Stimulated activated naive CD8-positive, alpha-beta T cell treated with anti-CD3 and anti-CD28 coated beads, Interleukin-15, Interleukin-2, amounts not matched to agents 100 U/mL and 50 U/mL, for 24 hours (primary cell): Measurements from ENCODE around the gene CLIC3.
"Not testable (repeated sequence)": the region's sequence is repeated elsewhere in the genome, so short reads cannot be mapped to it uniquely, and the experiment has no call there.

Experiments
- ATAC-seq: fragments of 150-1000 bp; cut with Tn5 transposase; one replicate; pipeline ENCODE4 v1.10.0; 2021
- DNase-seq: peaks from one replicate; pipeline ENCODE4 v3.0.0; 2021

CLIC3 gene

GRCh38 chr9:137017071-137017470 is 20.7 kb upstream of the CLIC3 start:
- DNase-seq (no peak), ATAC-seq (no peak)

- ATAC-seq: no peak
- DNase-seq: no peak
These were observed 20.1 kb upstream of the CLIC3 start for GRCh38 chr9:137016436-137016835.

GRCh38 chr9:137015976-137016375 is 19.6 kb upstream of the CLIC3 start:
- no peak for DNase-seq
- ATAC-seq: no peak

GRCh38 chr9:137015540-137015930 is 19.2 kb upstream of the CLIC3 start:
- DNase-seq: no peak
- no peak for ATAC-seq

- no peak for DNase-seq
- no peak for ATAC-seq
These were observed 18.6 kb upstream of the CLIC3 start for GRCh38 chr9:137014776-137015539.

GRCh38 chr9:137014166-137014565 is 17.8 kb upstream of the CLIC3 start:
- DNase-seq (no peak), ATAC-seq (no peak)

- DNase-seq (no peak), ATAC-seq (no peak)
These were observed 17.2 kb upstream of the CLIC3 start for GRCh38 chr9:137013571-137013940.

GRCh38 chr9:137012694-137013570 is 16.6 kb upstream of the CLIC3 start:
- ATAC-seq (no peak), DNase-seq (no peak)

GRCh38 chr9:137011907-137012675 is 15.7 kb upstream of the CLIC3 start:
- DNase-seq (no peak), ATAC-seq (no peak)

- DNase-seq (no peak), ATAC-seq (no peak)
These were observed 14.8 kb upstream of the CLIC3 start for GRCh38 chr9:137011156-137011555.

GRCh38 chr9:137009938-137010732 is 13.8 kb upstream of the CLIC3 start:
- DNase-seq (no peak), ATAC-seq (no peak)

- ATAC-seq: no peak
- no peak for DNase-seq
These were observed 12.8 kb upstream of the CLIC3 start for GRCh38 chr9:137009217-137009616.

GRCh38 chr9:137008312-137008711 is 11.9 kb upstream of the CLIC3 start:
- ATAC-seq: no peak
- DNase-seq: no peak

GRCh38 chr9:137007816-137008270 is 11.5 kb upstream of the CLIC3 start:
- ATAC-seq: no peak
- DNase-seq: no peak

GRCh38 chr9:137007108-137007815 is 10.9 kb upstream of the CLIC3 start:
- DNase-seq (no peak), ATAC-seq (no peak)

GRCh38 chr9:137006116-137007003 is 10.0 kb upstream of the CLIC3 start:
- DNase-seq: peak; percentile 50
- peak; percentile 48 for ATAC-seq

GRCh38 chr9:137004285-137004684 is 7.9 kb upstream of the CLIC3 start:
- ATAC-seq, DNase-seq: not testable (repeated sequence)

- DNase-seq (no peak), ATAC-seq (no peak)
These were observed 6.3 kb upstream of the CLIC3 start for GRCh38 chr9:137002646-137003041.

GRCh38 chr9:137001857-137002645 is 5.7 kb upstream of the CLIC3 start:
- ATAC-seq: no peak

More at GRCh38 chr9:137001857-137002645, 5.7 kb upstream of the CLIC3 start:
- DNase-seq: no peak
